Spleen (tissue), 11 donors: ENCODE data around the gene SPATA12. TPM values are rescaled to one million over a fixed set of nuclear protein-coding genes. Genes with fewer than 3 reads are reported as not detected.

Experiments
- DNase-seq: peaks from one replicate; pipeline ENCODE4 v3.0.0-alpha.2; 2020
- H3K27ac ChIP-seq, 8 donors: fragments of 200-600 bp; sonication (generic) in 7 of 8; 1 replicate in 4 of 8; 2 replicates in 4 of 8; pipeline versions ENCODE4 v1.5.0 to v1.8.0; 2016 to 2021; ENCODE audit warnings: inconsistent platforms in 4 of 8, mild to moderate bottlenecking in 4 of 8, moderate library complexity in 1 of 8
- H3K27me3 ChIP-seq, 7 donors: fragments of 200-600 bp; sonication (generic) in 6 of 7; replicated peaks in 1 of 7; 1 replicate in 4 of 7; 2 replicates in 3 of 7; pipeline versions ENCODE4 v1.5.0 to v1.8.0; 2016 to 2021; ENCODE audit warnings: inconsistent platforms in 3 of 7, mild to moderate bottlenecking in 1 of 7
- H3K36me3 ChIP-seq, 6 donors: fragments of 200-600 bp; sonication (generic) in 5 of 6; 1 replicate in 4 of 6; 2 replicates in 2 of 6; pipeline versions ENCODE4 v1.5.0 to v1.8.0; 2016 to 2021; ENCODE audit warnings: inconsistent platforms in 2 of 6
- H3K4me1 ChIP-seq, 6 donors: fragments of 200-600 bp; sonication (generic) in 5 of 6; 1 replicate in 3 of 6; 2 replicates in 3 of 6; pipeline versions ENCODE4 v1.5.0 to v1.8.0; 2016 to 2021; ENCODE audit warnings: inconsistent platforms in 3 of 6
- H3K4me3 ChIP-seq, 8 donors: fragments of 200-600 bp; sonication (generic) in 7 of 8; 1 replicate in 4 of 8; 2 replicates in 4 of 8; pipeline versions ENCODE4 v1.5.0 to v1.8.0; 2016 to 2021; ENCODE audit warnings: inconsistent platforms in 4 of 8, mild to moderate bottlenecking in 4 of 8, moderate library complexity in 2 of 8
- H3K9me3 ChIP-seq, 8 donors: fragments of 200-600 bp; sonication (generic) in 7 of 8; 1 replicate in 4 of 8; 2 replicates in 4 of 8; pipeline versions ENCODE4 v1.5.0 to v1.8.0; 2016 to 2021; ENCODE audit warnings: inconsistent platforms in 4 of 8
- CTCF ChIP-seq, 11 experiments: fragments of 200-600 bp in 7 of 11; fragments of 450-650 bp in 4 of 11; sonication (generic) in 4 of 11; IDR thresholded peaks in 8 of 11; conservative IDR thresholded peaks in 3 of 11; 1 replicate in 7 of 11; 2 replicates in 4 of 11; pipeline versions ENCODE4 v1.4.0 to v1.8.0; 2016 to 2021; ENCODE audit warnings: antibody characterized with exemption in 11 of 11, inconsistent platforms in 4 of 11, mild to moderate bottlenecking in 1 of 11
- POLR2A ChIP-seq, 3 donors: fragments of 450-650 bp; IDR thresholded peaks; one replicate each; pipeline ENCODE4 v1.5.1; 2017; ENCODE audit warnings: antibody characterized with exemption in 3 of 3, mild to moderate bottlenecking in 1 of 3
- POLR2AphosphoS5 ChIP-seq, 3 donors: sonication (generic); formaldehyde crosslinking; IDR thresholded peaks; one replicate each; pipeline ENCODE4 v1.5.1; 2017; ENCODE audit warnings: antibody characterized with exemption in 3 of 3
- WGBS, 5 donors: extraction: QIAGEN DNeasy Blood & Tissue Kit in 3 of 5; methylation state at CpG; one replicate each; pipeline versions ENCODE4 v1.1.5 to v1.1.7; 2013 to 2018; 5-methylcytosine and 5-hydroxymethylcytosine counted together
- intact Hi-C: fragments of 100-400 bp; cut with DNase I; formaldehyde crosslinking; loops from one replicate; pipeline ENCODE4 v1.15.0; 2023; ENCODE audit warnings: low total_unique reads
- polyA plus RNA-seq, 3 donors: library from polyadenylated mRNA; stranded (reverse); fragments of 200-250 nt; gene quantifications; one replicate each; pipeline ENCODE4 v1.2.1, GENCODE V29; 2013
- total RNA-seq, 7 donors: library from RNA; depleted of rRNA in 3 of 7; stranded (reverse); fragments of >200 nt in 3 of 7; fragmentation: NEBNext Ultra II Directional in 4 of 7; extraction: Animal tissue kit (Norgen Biotek cat#: 25700) in 4 of 7; gene quantifications; one replicate each; pipeline versions ENCODE4 v1.1.0 to v1.2.1, GENCODE V29; 2016 to 2021
- donor health status: healthy with polysubstance abuse.
- donor health status: DM: no; HTN: no; CAD: no; lungs with moderate emphysema.
- donor health status: DM: no; HTN: no; CAD: no.
- donor health status: Bipolar disorder and iron deficiency.
- donor health status: healthy.
- donor health status: DM: no; HTN: no; CAD: no.
- donor health status: DM: yes; HTN: yes; CAD: no.

SPATA12 gene
- total and polyA plus RNA-seq, 10 donors, result 0.13 to 0.34 (median 0.16) TPM; not detected in 5

GRCh38 chr3:57059411-57059810, 1.1 kb upstream of the SPATA12 start:
- WGBS, 5 donors, result 35 to 57% (median 46%) methylated on average over 3 of the region's 3 CpGs
- no peaks in the 10 kb centered on the region for H3K9me3 ChIP-seq
- H3K4me1 ChIP-seq, result peaks cover 0 to 37% (median 8%) of the 10 kb centered on the region in 6 donors
- no peak for TF ChIP-seq CTCF (IDR thresholded peaks at IDR 0.05 in 8 of 11, conservative IDR thresholded peaks at IDR 0.05 in 3 of 11)
- no peak for TF ChIP-seq POLR2AphosphoS5 (IDR thresholded peaks at IDR 0.05)
- no peak for TF ChIP-seq POLR2A (IDR thresholded peaks at IDR 0.05)
- intact Hi-C loops, result no loop called here
- H3K4me3 ChIP-seq, result no peak overlapping the region
- H3K36me3 ChIP-seq, result no peaks in the 10 kb centered on the region
- peak overlapping the region in 1 of 8 donors; percentile 34 for H3K27ac ChIP-seq
- H3K27me3 ChIP-seq, result peaks cover 0 to 31% (median 0%) of the 10 kb centered on the region in 7 donors
- no peak for DNase-seq

GRCh38 chr3:57061556-57061955, 1.1 kb downstream of the SPATA12 start:
- Histone ChIP-seq H3K27ac (no peak overlapping the region), H3K4me3 (no peak overlapping the region), H3K36me3 (no peaks in the 10 kb centered on the region), H3K27me3 (peaks cover 0 to 31% (median 0%) of the 10 kb centered on the region in 7 donors), H3K9me3 (no peaks in the 10 kb centered on the region), H3K4me1 (peaks cover 0 to 40% (median 8%) of the 10 kb centered on the region in 6 donors)
- intact Hi-C loops, result no loop called here
- TF ChIP-seq CTCF (IDR thresholded peaks at IDR 0.05 in 8 of 11, conservative IDR thresholded peaks at IDR 0.05 in 3 of 11) (no peak), POLR2AphosphoS5 (IDR thresholded peaks at IDR 0.05) (no peak), POLR2A (IDR thresholded peaks at IDR 0.05) (no peak)
- 95 to 99% (median 98%) methylated on average over 3 of the region's 3 CpGs for WGBS, 5 donors
- no peak for DNase-seq

- intact Hi-C loops, result no loop called here
- WGBS, 5 donors, result 24 to 40% (median 34%) methylated on average over 9 of the region's 9 CpGs
- H3K27me3 ChIP-seq, result peaks cover 0 to 31% (median 0%) of the 10 kb centered on the region in 7 donors
- H3K9me3 ChIP-seq, result no peaks in the 10 kb centered on the region
- no peak for DNase-seq
- no peak overlapping the region for H3K27ac ChIP-seq
- no peaks in the 10 kb centered on the region for H3K36me3 ChIP-seq
- H3K4me3 ChIP-seq, result no peak overlapping the region
- peaks cover 0 to 40% (median 8%) of the 10 kb centered on the region in 6 donors for H3K4me1 ChIP-seq
- no peak for TF ChIP-seq POLR2A (IDR thresholded peaks at IDR 0.05)
Measured at GRCh38 chr3:57062101-57062631, 1.7 kb downstream of the SPATA12 start.

- Histone ChIP-seq H3K4me3 (no peak overlapping the region), H3K27me3 (peaks cover 0 to 31% (median 0%) of the 10 kb centered on the region in 7 donors), H3K4me1 (peaks cover 0 to 46% (median 11%) of the 10 kb centered on the region in 6 donors), H3K27ac (no peak overlapping the region), H3K9me3 (no peaks in the 10 kb centered on the region), H3K36me3 (no peaks in the 10 kb centered on the region)
- TF ChIP-seq POLR2AphosphoS5 (IDR thresholded peaks at IDR 0.05) (no peak), CTCF (IDR thresholded peaks at IDR 0.05 in 8 of 11, conservative IDR thresholded peaks at IDR 0.05 in 3 of 11) (no peak), POLR2A (IDR thresholded peaks at IDR 0.05) (no peak)
- DNase-seq, result no peak
- intact Hi-C loops, result no loop called here
- WGBS, 5 donors, result 53 to 81% (median 67%) methylated on average over 5 of the region's 5 CpGs
Measured at GRCh38 chr3:57063032-57063431, 2.6 kb downstream of the SPATA12 start.
